T-helper 1 cell treated with Interleukin-12 subunit alpha and Interleukin-12 subunit beta and Interleukin-4 antibody, amounts not matched to agents 30 μg/mL and 1 μg/mL, for 36 hours (primary cell): ENCODE results near the gene PARN.
A peak's percentile ranks its signal among the peaks of the same experiment; 100 is the strongest.
"Not testable (repeated sequence)": the region's sequence is repeated elsewhere in the genome, so short reads cannot be mapped to it uniquely, and the experiment has no call there.

Source experiments
- H3K27ac Mint-ChIP-seq: one replicate; pipeline ENCODE4 v1.8.0; 2021; ENCODE audit warnings: mild to moderate bottlenecking, mixed read lengths
- H3K27me3 Mint-ChIP-seq: one replicate; pipeline ENCODE4 v1.8.0; 2021; ENCODE audit warnings: low read depth, mixed read lengths
- H3K36me3 Mint-ChIP-seq: one replicate; pipeline ENCODE4 v1.8.0; 2021; ENCODE audit warnings: low read depth, mixed read lengths
- H3K4me1 Mint-ChIP-seq: one replicate; pipeline ENCODE4 v1.8.0; 2021; ENCODE audit warnings: low read depth, mixed read lengths
- H3K4me3 Mint-ChIP-seq: one replicate; pipeline ENCODE4 v1.8.0; 2021; ENCODE audit warnings: mild to moderate bottlenecking, moderate library complexity, mixed read lengths
- H3K9me3 Mint-ChIP-seq: one replicate; pipeline ENCODE4 v1.8.0; 2021; ENCODE audit warnings: mixed read lengths

PARN gene

GRCh38 chr16:14611660-14612059, 18.4 kb downstream of the PARN start:
- H3K36me3 Mint-ChIP-seq: peaks cover 33% of the 10 kb centered on the region
- H3K9me3 Mint-ChIP-seq: no peaks in the 10 kb centered on the region
- H3K27me3 Mint-ChIP-seq: no peaks in the 10 kb centered on the region
- peaks cover 3% of the 10 kb centered on the region for H3K4me1 Mint-ChIP-seq
- H3K27ac Mint-ChIP-seq: no peak overlapping the region
- no peak overlapping the region for H3K4me3 Mint-ChIP-seq

GRCh38 chr16:14609716-14610115, 20.3 kb downstream of the PARN start:
- peaks cover 3% of the 10 kb centered on the region for H3K4me1 Mint-ChIP-seq
- no peak overlapping the region for H3K27ac Mint-ChIP-seq
- peaks cover 32% of the 10 kb centered on the region for H3K36me3 Mint-ChIP-seq
- no peaks in the 10 kb centered on the region for H3K27me3 Mint-ChIP-seq
- no peaks in the 10 kb centered on the region for H3K9me3 Mint-ChIP-seq
- H3K4me3 Mint-ChIP-seq: no peak overlapping the region

- Mint-ChIP-seq H3K36me3 (peaks cover 35% of the 10 kb centered on the region), H3K27ac (no peak overlapping the region), H3K27me3 (no peaks in the 10 kb centered on the region), H3K4me3 (no peak overlapping the region), H3K9me3 (no peaks in the 10 kb centered on the region), H3K4me1 (peaks cover 3% of the 10 kb centered on the region)
Observed at GRCh38 chr16:14608604-14609003, 21.5 kb downstream of the PARN start.

- Mint-ChIP-seq H3K36me3 (peaks cover 36% of the 10 kb centered on the region), H3K27ac (no peak overlapping the region), H3K4me3 (no peak overlapping the region), H3K9me3 (no peaks in the 10 kb centered on the region), H3K27me3 (no peaks in the 10 kb centered on the region), H3K4me1 (peaks cover 5% of the 10 kb centered on the region)
Observed at GRCh38 chr16:14608111-14608566, 21.9 kb downstream of the PARN start.

GRCh38 chr16:14606102-14606501, 24.0 kb downstream of the PARN start:
- H3K4me3 Mint-ChIP-seq: no peak overlapping the region
- H3K27me3 Mint-ChIP-seq: no peaks in the 10 kb centered on the region
- H3K9me3 Mint-ChIP-seq: no peaks in the 10 kb centered on the region
- H3K36me3 Mint-ChIP-seq: peaks cover 45% of the 10 kb centered on the region
- no peak overlapping the region for H3K27ac Mint-ChIP-seq
- peaks cover 5% of the 10 kb centered on the region for H3K4me1 Mint-ChIP-seq

GRCh38 chr16:14602443-14602963, 27.6 kb downstream of the PARN start:
- peak overlapping the region; percentile 10 for H3K27ac Mint-ChIP-seq
- no peak overlapping the region for H3K4me3 Mint-ChIP-seq
- no peaks in the 10 kb centered on the region for H3K27me3 Mint-ChIP-seq
- no peaks in the 10 kb centered on the region for H3K9me3 Mint-ChIP-seq
- H3K36me3 Mint-ChIP-seq: peaks cover 47% of the 10 kb centered on the region
- H3K4me1 Mint-ChIP-seq: peaks cover 2% of the 10 kb centered on the region

GRCh38 chr16:14600164-14600563, 29.9 kb downstream of the PARN start:
- H3K4me3 Mint-ChIP-seq: no peak overlapping the region
- H3K4me1 Mint-ChIP-seq: peaks cover 2% of the 10 kb centered on the region
- H3K27ac Mint-ChIP-seq: no peak overlapping the region
- H3K36me3 Mint-ChIP-seq: peaks cover 44% of the 10 kb centered on the region
- H3K27me3 Mint-ChIP-seq: no peaks in the 10 kb centered on the region
- H3K9me3 Mint-ChIP-seq: no peaks in the 10 kb centered on the region

- Mint-ChIP-seq H3K36me3 (peaks cover 40% of the 10 kb centered on the region), H3K27ac (no peak overlapping the region), H3K4me1 (peaks cover 11% of the 10 kb centered on the region), H3K4me3 (no peak overlapping the region), H3K9me3 (no peaks in the 10 kb centered on the region), H3K27me3 (no peaks in the 10 kb centered on the region)
Observed at GRCh38 chr16:14586637-14587305, 43.3 kb downstream of the PARN start.

- H3K27me3 Mint-ChIP-seq: no peaks in the 10 kb centered on the region
- H3K36me3 Mint-ChIP-seq: peaks cover 43% of the 10 kb centered on the region
- H3K4me1 Mint-ChIP-seq: peaks cover 11% of the 10 kb centered on the region
- H3K4me3 Mint-ChIP-seq: no peak overlapping the region
- H3K27ac Mint-ChIP-seq: no peak overlapping the region
- H3K9me3 Mint-ChIP-seq: no peaks in the 10 kb centered on the region
Observed at GRCh38 chr16:14585287-14585686, 44.8 kb downstream of the PARN start.

- H3K4me1 Mint-ChIP-seq, H3K27me3 Mint-ChIP-seq: not testable (repeated sequence)
- H3K36me3 Mint-ChIP-seq: peaks cover 32% of the 10 kb centered on the region
Observed at GRCh38 chr16:14580926-14581325, 49.1 kb downstream of the PARN start.

GRCh38 chr16:14579266-14579665, 50.8 kb downstream of the PARN start:
- H3K4me3 Mint-ChIP-seq: no peak overlapping the region
- H3K27ac Mint-ChIP-seq: no peak overlapping the region
- peaks cover 40% of the 10 kb centered on the region for H3K36me3 Mint-ChIP-seq

More at GRCh38 chr16:14580926-14581325, 49.1 kb downstream of the PARN start:
- not testable (repeated sequence) for H3K27ac Mint-ChIP-seq, H3K4me3 Mint-ChIP-seq, H3K9me3 Mint-ChIP-seq

GRCh38 chr16:14576532-14576931, 53.5 kb downstream of the PARN start:
- Mint-ChIP-seq H3K36me3 (peaks cover 39% of the 10 kb centered on the region), H3K4me1 (no peaks in the 10 kb centered on the region), H3K27ac (no peak overlapping the region), H3K9me3 (no peaks in the 10 kb centered on the region), H3K4me3 (no peak overlapping the region), H3K27me3 (no peaks in the 10 kb centered on the region)

More at GRCh38 chr16:14579266-14579665, 50.8 kb downstream of the PARN start:
- Mint-ChIP-seq H3K4me1 (no peaks in the 10 kb centered on the region), H3K9me3 (no peaks in the 10 kb centered on the region), H3K27me3 (no peaks in the 10 kb centered on the region)

GRCh38 chr16:14576069-14576468, 54.0 kb downstream of the PARN start:
- H3K36me3 Mint-ChIP-seq: peaks cover 37% of the 10 kb centered on the region
- no peaks in the 10 kb centered on the region for H3K4me1 Mint-ChIP-seq
- H3K27me3 Mint-ChIP-seq: no peaks in the 10 kb centered on the region

GRCh38 chr16:14574698-14575415, 55.2 kb downstream of the PARN start:
- H3K27ac Mint-ChIP-seq, H3K27me3 Mint-ChIP-seq, H3K4me1 Mint-ChIP-seq, H3K4me3 Mint-ChIP-seq, H3K9me3 Mint-ChIP-seq: not testable (repeated sequence)
- H3K36me3 Mint-ChIP-seq: peaks cover 30% of the 10 kb centered on the region

More at GRCh38 chr16:14576069-14576468, 54.0 kb downstream of the PARN start:
- Mint-ChIP-seq H3K27ac (no peak overlapping the region), H3K4me3 (no peak overlapping the region), H3K9me3 (no peaks in the 10 kb centered on the region)

- H3K36me3 Mint-ChIP-seq: peaks cover 32% of the 10 kb centered on the region
- H3K4me1 Mint-ChIP-seq: no peaks in the 10 kb centered on the region
- no peaks in the 10 kb centered on the region for H3K9me3 Mint-ChIP-seq
- no peak overlapping the region for H3K4me3 Mint-ChIP-seq
- no peaks in the 10 kb centered on the region for H3K27me3 Mint-ChIP-seq
- no peak overlapping the region for H3K27ac Mint-ChIP-seq
Observed at GRCh38 chr16:14572535-14572934, 57.5 kb downstream of the PARN start.
